Measurements from ENCODE around the gene ZFHX3. TPM values are rescaled to one million over a fixed set of nuclear protein-coding genes. Genes with fewer than 3 reads are reported as not detected.

The ZFHX3 gene
- total and polyA plus RNA-seq, 2 of the 8 experiments (the other 6 are each of a cell fraction or from before 2014, with no cell fraction given) = 0.08 to 0.99 TPM

DNA sequence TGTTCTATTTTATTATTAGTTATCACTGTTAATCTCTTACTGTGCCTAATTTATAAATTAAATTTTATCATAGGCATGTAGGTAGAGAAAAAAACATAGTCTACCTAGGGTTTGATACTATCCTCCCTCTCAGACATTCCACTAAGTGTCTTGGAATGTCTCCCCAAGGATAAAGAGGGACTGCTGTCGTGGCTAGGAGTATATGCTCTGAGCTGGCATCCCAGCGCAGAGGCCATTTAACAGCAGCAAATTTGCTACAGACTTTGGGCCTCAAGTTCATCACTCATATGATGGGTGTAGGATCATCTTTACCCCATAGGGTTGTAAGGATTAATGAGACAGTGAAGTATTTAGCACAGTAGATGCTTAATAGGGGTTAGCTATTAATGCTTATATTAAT, 56.7 kb downstream of the ZFHX3 start (continued):
- no peak for TF ChIP-seq CTBP2 (IDR thresholded peaks at IDR 0.05; ENCODE audit: borderline replicate concordance, insufficient read depth, insufficient read length, low read length)
- TF ChIP-seq JUN (IDR thresholded peaks at IDR 0.05; ENCODE audit: low read depth, low read length) = no peak
- no peak for TF ChIP-seq EGR1 (IDR thresholded peaks at IDR 0.05; ENCODE audit: borderline replicate concordance, low read depth, low read length)
